OCI-LY7 (cell line): ENCODE measurements around the gene TM9SF3.

Experiments used
- EZH2phosphoT487 ChIP-seq: fragments of 200-600 bp; sonication (generic); IDR thresholded peaks from 2 replicates; pipeline ENCODE4 v1.6.1; 2018; ENCODE audit warnings: low read depth, borderline replicate concordance, mild to moderate bottlenecking, mixed run types, antibody characterized with exemption, low read length, moderate library complexity, mixed read lengths
- TF ChIP-seq, protein P1 (sequence below): fragments of 200-600 bp; sonication (generic); conservative IDR thresholded peaks from 2 replicates; pipeline ENCODE4 v1.5.1; 2014; ENCODE audit warnings: mild to moderate bottlenecking, antibody characterized with exemption, low read length, moderate library complexity, mixed read lengths

DNA sequence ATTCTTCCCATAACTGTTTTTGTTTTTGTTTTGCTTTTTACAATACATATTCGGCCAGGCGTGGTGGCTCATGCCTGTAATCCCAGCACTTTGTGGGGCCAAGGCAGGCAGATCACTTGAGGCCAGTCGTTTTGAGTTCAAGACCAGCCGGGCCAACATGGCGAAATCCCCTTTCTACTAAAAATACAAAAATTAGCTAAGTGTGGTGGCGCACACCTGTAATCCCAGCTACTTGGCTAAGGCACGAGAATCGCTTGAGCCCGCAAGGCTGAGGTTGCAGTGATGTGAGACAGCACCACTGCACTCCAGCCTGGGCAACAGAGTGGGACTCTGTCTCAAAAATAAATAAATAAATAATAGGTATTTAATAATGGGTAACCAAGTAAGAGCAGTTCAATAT lies 2.3 kb downstream of the TM9SF3 start:
- TF ChIP-seq, protein P1, sequence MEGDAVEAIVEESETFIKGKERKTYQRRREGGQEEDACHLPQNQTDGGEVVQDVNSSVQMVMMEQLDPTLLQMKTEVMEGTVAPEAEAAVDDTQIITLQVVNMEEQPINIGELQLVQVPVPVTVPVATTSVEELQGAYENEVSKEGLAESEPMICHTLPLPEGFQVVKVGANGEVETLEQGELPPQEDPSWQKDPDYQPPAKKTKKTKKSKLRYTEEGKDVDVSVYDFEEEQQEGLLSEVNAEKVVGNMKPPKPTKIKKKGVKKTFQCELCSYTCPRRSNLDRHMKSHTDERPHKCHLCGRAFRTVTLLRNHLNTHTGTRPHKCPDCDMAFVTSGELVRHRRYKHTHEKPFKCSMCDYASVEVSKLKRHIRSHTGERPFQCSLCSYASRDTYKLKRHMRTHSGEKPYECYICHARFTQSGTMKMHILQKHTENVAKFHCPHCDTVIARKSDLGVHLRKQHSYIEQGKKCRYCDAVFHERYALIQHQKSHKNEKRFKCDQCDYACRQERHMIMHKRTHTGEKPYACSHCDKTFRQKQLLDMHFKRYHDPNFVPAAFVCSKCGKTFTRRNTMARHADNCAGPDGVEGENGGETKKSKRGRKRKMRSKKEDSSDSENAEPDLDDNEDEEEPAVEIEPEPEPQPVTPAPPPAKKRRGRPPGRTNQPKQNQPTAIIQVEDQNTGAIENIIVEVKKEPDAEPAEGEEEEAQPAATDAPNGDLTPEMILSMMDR, result no peak
- TF ChIP-seq EZH2phosphoT487, result no peak
